K562 (cell line): ENCODE results near the gene HCRTR1. TPM values are rescaled to one million over a fixed set of nuclear protein-coding genes. Genes with fewer than 3 reads are reported as not detected.

Source experiments
- CHAMP1 ChIP-seq: fragments of 450-650 bp; IDR thresholded peaks from 2 replicates; pipeline ENCODE4 v1.6.1; 2016; ENCODE audit warnings: mild to moderate bottlenecking
- CHCHD3 ChIP-seq: fragments of 250-450 bp; sonication (Bioruptor Pico); IDR thresholded peaks from 2 replicates; pipeline ENCODE4 v2.1.2; 2022; ENCODE audit warnings: mild to moderate bottlenecking
- DIDO1 ChIP-seq: fragments of 450-650 bp; IDR thresholded peaks from 2 replicates; pipeline ENCODE4 v1.6.1; 2016; ENCODE audit warnings: low read depth, missing biosample characterization, missing genetic modification characterization
- ELF1 ChIP-seq: fragments of 200-800 bp; sonication (Bioruptor generic); IDR thresholded peaks from 2 replicates; pipeline ENCODE4 v1.6.1; 2016; ENCODE audit warnings: missing genetic modification characterization, missing compliant biosample characterization
- HNRNPH1 ChIP-seq: fragments of 200-400 bp; formaldehyde crosslinking; optimal IDR thresholded peaks from 2 replicates; pipeline ENCODE3; 2017; ENCODE audit warnings: low read depth, mild to moderate bottlenecking, low read length, moderate library complexity
- MCM3 ChIP-seq: fragments of 450-650 bp; IDR thresholded peaks from 2 replicates; pipeline ENCODE4 v1.6.1; 2016
- MEF2D ChIP-seq: conservative IDR thresholded peaks from 2 replicates; pipeline ENCODE4 v1.6.1; 2016; ENCODE audit warnings: low read depth, missing genetic modification characterization, missing compliant biosample characterization
- MYNN ChIP-seq, 2 experiments: sonication (generic); formaldehyde crosslinking in 1 of 2; IDR thresholded peaks; 2 replicates each; pipeline versions ENCODE4 v1.5.0 to v1.6.1; 2016 to 2020; ENCODE audit warnings: antibody characterized with exemption in 1 of 2, missing genetic modification reagents in 1 of 2
- NR0B1 ChIP-seq: fragments of 450-650 bp; IDR thresholded peaks from one replicate; pipeline ENCODE4 v1.6.1; 2018; ENCODE audit warnings: mild to moderate bottlenecking, moderate library complexity; ENCODE audit not compliant: partially characterized antibody
- NR1H2 ChIP-seq: sonication (generic); formaldehyde crosslinking; IDR thresholded peaks from 2 replicates; pipeline ENCODE4 v1.4.0; 2020; ENCODE audit warnings: mild to moderate bottlenecking, missing genetic modification reagents
- POU5F1 ChIP-seq: fragments of 150-350 bp; IDR thresholded peaks from 2 replicates; pipeline ENCODE4 v1.6.1; 2014; ENCODE audit warnings: borderline replicate concordance, low read length, low read depth, mild to moderate bottlenecking; ENCODE audit not compliant: partially characterized antibody
- RFX1 ChIP-seq: fragments of 450-650 bp; IDR thresholded peaks from 2 replicates; pipeline ENCODE4 v1.6.1; 2016; ENCODE audit warnings: mild to moderate bottlenecking, moderate library complexity
- TAL1 ChIP-seq: fragments of 450-650 bp; IDR thresholded peaks from 2 replicates; pipeline ENCODE4 v1.6.1; 2016; ENCODE audit warnings: mild to moderate bottlenecking
- USF2 ChIP-seq: sonication (generic); formaldehyde crosslinking; IDR thresholded peaks from 2 replicates; pipeline ENCODE4 v1.5.0; 2020; ENCODE audit warnings: missing genetic modification reagents
- ZFP1 ChIP-seq: fragments of 450-650 bp; formaldehyde crosslinking; IDR thresholded peaks from 2 replicates; pipeline ENCODE4 v1.4.0; 2020; ENCODE audit warnings: mild to moderate bottlenecking, mixed read lengths
- ZHX1 ChIP-seq: fragments of 150-350 bp; conservative IDR thresholded peaks from 2 replicates; pipeline ENCODE4 v1.6.1; 2014; ENCODE audit warnings: low read length
- ZNF174 ChIP-seq: fragments of 250-450 bp; sonication (Bioruptor Pico); IDR thresholded peaks from 2 replicates; pipeline ENCODE4 v1.4.0; 2020; ENCODE audit warnings: mild to moderate bottlenecking
- ZNF395 ChIP-seq: fragments of 200-800 bp; sonication (Bioruptor generic); IDR thresholded peaks from 2 replicates; pipeline ENCODE4 v1.6.1; 2017; ENCODE audit warnings: missing genetic modification characterization, missing compliant biosample characterization
- ZNF696 ChIP-seq: fragments of 250-450 bp; sonication (Bioruptor Pico); conservative IDR thresholded peaks from 2 replicates; pipeline ENCODE4 v1.4.0; 2020; ENCODE audit warnings: mild to moderate bottlenecking, moderate library complexity
- ZNF766 ChIP-seq: fragments of 200-800 bp; sonication (Bioruptor generic); conservative IDR thresholded peaks from 2 replicates; pipeline ENCODE4 v1.6.1; 2016; ENCODE audit warnings: missing genetic modification characterization, missing compliant biosample characterization
- polyA plus RNA-seq, 8 experiments: library from polyadenylated mRNA; depleted of rRNA in 4 of 8; stranded (reverse) in 5 of 8; unstranded in 3 of 8; fragments of >200 nt; fragmentation: Nextera tagmentation in 2 of 8; fragmentation: Illumina TruSeq in 1 of 8; extraction: Ambion mirVana in 2 of 8; extraction: Trizol in 1 of 8; gene quantifications; 2 replicates each; pipeline versions ENCODE4 v1.2.1 to v1.2.3, GENCODE V29; 2011 to 2014; ENCODE audit warnings: inconsistent platforms in 1 of 8, missing spikeins in 1 of 8
- total RNA-seq, 7 experiments: library from RNA; depleted of rRNA in 6 of 7; stranded (reverse); fragments of >200 nt in 6 of 7; fragmentation: Illumina TruSeq in 2 of 7; extraction: Trizol in 2 of 7; gene quantifications; 2 replicates each; pipeline versions ENCODE4 v1.2.1 to v1.2.3, GENCODE V29; 2011 to 2021; ENCODE audit warnings: low replicate concordance in 1 of 7

Gene HCRTR1
- total and polyA plus RNA-seq, 9 of the 15 experiments (the other 6 are each of a cell fraction or from before 2014, with no cell fraction given): not detected

- TF ChIP-seq ZNF766 (CRISPR knock-in tag) (no peak), ZNF696 (CRISPR knock-in tag) (no peak), TAL1 (no peak), ZNF174 (CRISPR knock-in tag) (no peak), DIDO1 (tag) (no peak), USF2 (CRISPR knock-in tag) (no peak), ELF1 (no peak), NR1H2 (no peak), MYNN (IDR thresholded peaks at IDR 0.05) (no peak), MYNN (CRISPR knock-in tag; IDR thresholded peaks at IDR 0.05) (no peak), CHCHD3 (CRISPR knock-in tag) (no peak), NR0B1 (no peak), ZHX1 (no peak), HNRNPH1 (no peak), ZFP1 (no peak), RFX1 (no peak), ZNF395 (CRISPR knock-in tag) (no peak), MCM3 (no peak), MEF2D (no peak), CHAMP1 (no peak), POU5F1 (no peak)
Observed at GRCh38 chr1:31663622-31664452, 46.3 kb downstream of the HCRTR1 start (continued).
